Right lobe of liver (tissue), 4 donors: ENCODE results near the gene FMR1NB.

ENCODE experiments used
- POLR2A ChIP-seq: fragments of 450-650 bp; IDR thresholded peaks from one replicate; pipeline ENCODE4 v1.6.1; 2017; ENCODE audit warnings: antibody characterized with exemption, mild to moderate bottlenecking
- TF ChIP-seq, protein P1 (sequence below), 4 donors: fragments of 200-600 bp in 3 of 4; fragments of 450-650 bp in 1 of 4; IDR thresholded peaks; one replicate each; pipeline versions ENCODE4 v1.5.1 to v1.8.0; 2016 to 2022; ENCODE audit warnings: antibody characterized with exemption in 4 of 4, mild to moderate bottlenecking in 2 of 4
- donor health status: DM: no; HTN: no; CAD: no.
- donor health status: DM: no; HTN: no; CAD: no.
- donor health status: DM: no; HTN: yes; CAD: no.

DNA sequence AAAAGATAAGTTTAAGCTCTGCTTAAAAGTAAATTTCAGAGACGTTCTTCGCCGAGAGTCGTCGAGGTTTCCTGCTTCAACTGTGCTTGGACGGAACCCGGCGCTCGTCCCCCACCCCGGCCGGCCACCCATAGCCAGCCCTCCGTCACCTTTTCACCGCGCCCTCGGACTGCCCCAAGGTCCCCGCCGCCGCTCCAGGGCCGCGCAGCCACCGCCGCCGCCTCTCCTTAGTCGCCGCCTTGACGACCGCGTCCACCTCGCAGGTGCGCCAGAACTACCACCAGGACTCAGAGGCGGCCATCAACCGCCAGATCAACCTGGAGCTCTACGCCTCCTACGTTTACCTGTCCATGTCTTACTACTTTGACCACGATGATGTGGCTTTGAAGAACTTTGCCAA is 70.8 kb downstream of the FMR1NB start:
- no peak for TF ChIP-seq POLR2A
- TF ChIP-seq, protein P1, sequence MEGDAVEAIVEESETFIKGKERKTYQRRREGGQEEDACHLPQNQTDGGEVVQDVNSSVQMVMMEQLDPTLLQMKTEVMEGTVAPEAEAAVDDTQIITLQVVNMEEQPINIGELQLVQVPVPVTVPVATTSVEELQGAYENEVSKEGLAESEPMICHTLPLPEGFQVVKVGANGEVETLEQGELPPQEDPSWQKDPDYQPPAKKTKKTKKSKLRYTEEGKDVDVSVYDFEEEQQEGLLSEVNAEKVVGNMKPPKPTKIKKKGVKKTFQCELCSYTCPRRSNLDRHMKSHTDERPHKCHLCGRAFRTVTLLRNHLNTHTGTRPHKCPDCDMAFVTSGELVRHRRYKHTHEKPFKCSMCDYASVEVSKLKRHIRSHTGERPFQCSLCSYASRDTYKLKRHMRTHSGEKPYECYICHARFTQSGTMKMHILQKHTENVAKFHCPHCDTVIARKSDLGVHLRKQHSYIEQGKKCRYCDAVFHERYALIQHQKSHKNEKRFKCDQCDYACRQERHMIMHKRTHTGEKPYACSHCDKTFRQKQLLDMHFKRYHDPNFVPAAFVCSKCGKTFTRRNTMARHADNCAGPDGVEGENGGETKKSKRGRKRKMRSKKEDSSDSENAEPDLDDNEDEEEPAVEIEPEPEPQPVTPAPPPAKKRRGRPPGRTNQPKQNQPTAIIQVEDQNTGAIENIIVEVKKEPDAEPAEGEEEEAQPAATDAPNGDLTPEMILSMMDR (IDR thresholded peaks at IDR 0.05), result no peak
